B cell (primary cell): ENCODE data around the gene ALKBH5.

ENCODE experiments used
- EZH2 ChIP-seq: IDR thresholded peaks from 2 replicates; pipeline ENCODE4 v1.6.1; 2012; ENCODE audit warnings: borderline replicate concordance, low read depth, mild to moderate bottlenecking, moderate library complexity, low read length; ENCODE audit not compliant: insufficient read depth, poor library complexity, severe bottlenecking
- TF ChIP-seq, protein P1 (sequence below): fragments of 200-600 bp; IDR thresholded peaks from one replicate; pipeline ENCODE4 v1.8.0; 2022; ENCODE audit warnings: antibody characterized with exemption, mild to moderate bottlenecking

- TF ChIP-seq, protein P1, sequence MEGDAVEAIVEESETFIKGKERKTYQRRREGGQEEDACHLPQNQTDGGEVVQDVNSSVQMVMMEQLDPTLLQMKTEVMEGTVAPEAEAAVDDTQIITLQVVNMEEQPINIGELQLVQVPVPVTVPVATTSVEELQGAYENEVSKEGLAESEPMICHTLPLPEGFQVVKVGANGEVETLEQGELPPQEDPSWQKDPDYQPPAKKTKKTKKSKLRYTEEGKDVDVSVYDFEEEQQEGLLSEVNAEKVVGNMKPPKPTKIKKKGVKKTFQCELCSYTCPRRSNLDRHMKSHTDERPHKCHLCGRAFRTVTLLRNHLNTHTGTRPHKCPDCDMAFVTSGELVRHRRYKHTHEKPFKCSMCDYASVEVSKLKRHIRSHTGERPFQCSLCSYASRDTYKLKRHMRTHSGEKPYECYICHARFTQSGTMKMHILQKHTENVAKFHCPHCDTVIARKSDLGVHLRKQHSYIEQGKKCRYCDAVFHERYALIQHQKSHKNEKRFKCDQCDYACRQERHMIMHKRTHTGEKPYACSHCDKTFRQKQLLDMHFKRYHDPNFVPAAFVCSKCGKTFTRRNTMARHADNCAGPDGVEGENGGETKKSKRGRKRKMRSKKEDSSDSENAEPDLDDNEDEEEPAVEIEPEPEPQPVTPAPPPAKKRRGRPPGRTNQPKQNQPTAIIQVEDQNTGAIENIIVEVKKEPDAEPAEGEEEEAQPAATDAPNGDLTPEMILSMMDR: no peak
- TF ChIP-seq EZH2: no peak
Measured at GRCh38 chr17:18233803-18234518, 50.3 kb downstream of the ALKBH5 start.
